Peyer's patch (tissue), 4 donors: ENCODE data around the gene EMC10. TPM values are rescaled to one million over a fixed set of nuclear protein-coding genes. Genes with fewer than 3 reads are reported as not detected.
A peak's percentile ranks its signal among the peaks of the same experiment; 100 is the strongest.

Source experiments
- DNase-seq, 3 donors: peaks; one replicate each; pipeline ENCODE4 v3.0.0-alpha.2; 2017 to 2019
- H3K27ac ChIP-seq, 4 donors: fragments of 200-600 bp; sonication (generic); one replicate each; pipeline ENCODE4 v1.5.1; 2016 to 2019
- H3K27me3 ChIP-seq, 2 donors: fragments of 200-600 bp; sonication (generic); one replicate each; pipeline ENCODE4 v1.5.1; 2019
- H3K36me3 ChIP-seq, 3 donors: fragments of 200-600 bp; sonication (generic); one replicate each; pipeline ENCODE4 v1.5.1; 2016 to 2019
- H3K4me1 ChIP-seq, 4 donors: fragments of 200-600 bp; sonication (generic); one replicate each; pipeline ENCODE4 v1.5.1; 2016 to 2019
- H3K4me3 ChIP-seq, 4 donors: fragments of 200-600 bp; sonication (generic); 1 replicate in 3 of 4; 2 replicates in 1 of 4; pipeline ENCODE4 v1.5.1; 2016 to 2019; ENCODE audit warnings: mild to moderate bottlenecking in 1 of 4
- H3K9me3 ChIP-seq, 4 donors: fragments of 200-600 bp; sonication (generic); one replicate each; pipeline ENCODE4 v1.5.1; 2016 to 2019; ENCODE audit warnings: mild to moderate bottlenecking in 1 of 4
- CTCF ChIP-seq, 6 experiments: fragments of 450-650 bp in 4 of 6; fragments of 200-600 bp in 2 of 6; sonication (generic) in 1 of 6; IDR thresholded peaks; one replicate each; pipeline ENCODE4 v1.5.1; 2017 to 2019; ENCODE audit warnings: antibody characterized with exemption in 6 of 6, mild to moderate bottlenecking in 3 of 6, moderate library complexity in 1 of 6
- POLR2A ChIP-seq, 2 donors: fragments of 450-650 bp; IDR thresholded peaks; one replicate each; pipeline ENCODE4 v1.5.1; 2017; ENCODE audit warnings: antibody characterized with exemption in 2 of 2, mild to moderate bottlenecking in 2 of 2, moderate library complexity in 2 of 2
- total RNA-seq, 4 donors: library from RNA; depleted of rRNA; stranded (reverse); fragments of >200 nt; gene quantifications; one replicate each; pipeline ENCODE4 v1.1.0, GENCODE V29; 2016

The EMC10 gene
- total RNA-seq, 4 donors from 2014 or later, result 63.5 to 134 (median 117) TPM

- no peak overlapping the region for H3K4me3 ChIP-seq
- peaks cover 0 to 9% (median 0%) of the 10 kb centered on the region in 3 donors for H3K36me3 ChIP-seq
- peak in 1 of 3 donors; percentile 15 for DNase-seq
- H3K27me3 ChIP-seq, result no peaks in the 10 kb centered on the region
- no peak for TF ChIP-seq CTCF (IDR thresholded peaks at IDR 0.05)
- TF ChIP-seq POLR2A (IDR thresholded peaks at IDR 0.05), result no peak
- no peaks in the 10 kb centered on the region for H3K9me3 ChIP-seq
- H3K27ac ChIP-seq, result no peak overlapping the region
- no peaks in the 10 kb centered on the region for H3K4me1 ChIP-seq
These were observed 12.3 kb downstream of the EMC10 start for GRCh38 chr19:50488389-50489194.

- TF ChIP-seq POLR2A (IDR thresholded peaks at IDR 0.05) (no peak), CTCF (IDR thresholded peaks at IDR 0.05) (no peak)
- Histone ChIP-seq H3K27ac (no peak overlapping the region), H3K4me3 (no peak overlapping the region)
These were observed 13.2 kb downstream of the EMC10 start for GRCh38 chr19:50489461-50490011.

GRCh38 chr19:50490411-50490811 lies 14.1 kb downstream of the EMC10 start:
- Histone ChIP-seq H3K27me3 (no peaks in the 10 kb centered on the region), H3K4me3 (no peak overlapping the region), H3K4me1 (no peaks in the 10 kb centered on the region), H3K9me3 (no peaks in the 10 kb centered on the region), H3K36me3 (no peaks in the 10 kb centered on the region), H3K27ac (no peak overlapping the region)
- TF ChIP-seq POLR2A (IDR thresholded peaks at IDR 0.05) (no peak), CTCF (IDR thresholded peaks at IDR 0.05) (no peak)
- DNase-seq, result peak in 1 of 3 donors; percentile 37

More at GRCh38 chr19:50489461-50490011, 13.2 kb downstream of the EMC10 start:
- H3K27me3 ChIP-seq, result no peaks in the 10 kb centered on the region
- peak in 1 of 3 donors; percentile 42 for DNase-seq
- no peaks in the 10 kb centered on the region for H3K4me1 ChIP-seq
- peaks cover 0 to 8% (median 0%) of the 10 kb centered on the region in 3 donors for H3K36me3 ChIP-seq
- H3K9me3 ChIP-seq, result no peaks in the 10 kb centered on the region

GRCh38 chr19:50490991-50491472 lies 14.7 kb downstream of the EMC10 start:
- H3K36me3 ChIP-seq, result no peaks in the 10 kb centered on the region

More at GRCh38 chr19:50490991-50491472, 14.7 kb downstream of the EMC10 start:
- peak in 1 of 3 donors; percentile 32 for DNase-seq
- Histone ChIP-seq H3K27me3 (no peaks in the 10 kb centered on the region), H3K4me1 (no peaks in the 10 kb centered on the region), H3K27ac (no peak overlapping the region), H3K9me3 (no peaks in the 10 kb centered on the region), H3K4me3 (no peak overlapping the region)
- TF ChIP-seq POLR2A (IDR thresholded peaks at IDR 0.05) (no peak), CTCF (IDR thresholded peaks at IDR 0.05) (no peak)
